GM20000 (cell line): Measurements from ENCODE around the gene YTHDF2.

Experiments used
- DNase-seq: peaks from one replicate; pipeline ENCODE4 v3.0.0; 2012; ENCODE audit warnings: low spot score
- TF ChIP-seq, protein P1 (sequence below): IDR thresholded peaks from 2 replicates; pipeline ENCODE4 v1.5.1; 2012; ENCODE audit warnings: mild to moderate bottlenecking, control low read depth; ENCODE audit errors: extremely low read depth, missing control alignments

Gene YTHDF2

DNA sequence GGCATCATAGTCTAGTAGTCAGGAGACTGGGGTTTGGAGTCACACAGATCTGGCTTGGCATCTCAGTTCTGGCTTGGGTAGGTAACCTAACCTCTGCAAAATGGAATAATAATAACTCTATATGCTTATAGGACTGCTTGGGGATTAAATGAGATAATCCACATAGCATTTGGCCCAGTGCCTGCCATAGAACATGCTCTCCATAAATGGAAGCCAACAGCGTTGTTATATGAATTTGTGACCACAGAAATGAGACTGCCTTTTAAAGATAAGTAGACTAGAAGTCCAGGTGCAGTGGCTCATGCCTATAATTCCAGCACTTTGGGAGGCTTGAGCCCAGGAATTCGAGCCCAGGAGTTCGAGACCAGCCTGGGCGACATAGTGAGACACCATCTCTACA, 71.2 kb downstream of the YTHDF2 start:
- TF ChIP-seq, protein P1, sequence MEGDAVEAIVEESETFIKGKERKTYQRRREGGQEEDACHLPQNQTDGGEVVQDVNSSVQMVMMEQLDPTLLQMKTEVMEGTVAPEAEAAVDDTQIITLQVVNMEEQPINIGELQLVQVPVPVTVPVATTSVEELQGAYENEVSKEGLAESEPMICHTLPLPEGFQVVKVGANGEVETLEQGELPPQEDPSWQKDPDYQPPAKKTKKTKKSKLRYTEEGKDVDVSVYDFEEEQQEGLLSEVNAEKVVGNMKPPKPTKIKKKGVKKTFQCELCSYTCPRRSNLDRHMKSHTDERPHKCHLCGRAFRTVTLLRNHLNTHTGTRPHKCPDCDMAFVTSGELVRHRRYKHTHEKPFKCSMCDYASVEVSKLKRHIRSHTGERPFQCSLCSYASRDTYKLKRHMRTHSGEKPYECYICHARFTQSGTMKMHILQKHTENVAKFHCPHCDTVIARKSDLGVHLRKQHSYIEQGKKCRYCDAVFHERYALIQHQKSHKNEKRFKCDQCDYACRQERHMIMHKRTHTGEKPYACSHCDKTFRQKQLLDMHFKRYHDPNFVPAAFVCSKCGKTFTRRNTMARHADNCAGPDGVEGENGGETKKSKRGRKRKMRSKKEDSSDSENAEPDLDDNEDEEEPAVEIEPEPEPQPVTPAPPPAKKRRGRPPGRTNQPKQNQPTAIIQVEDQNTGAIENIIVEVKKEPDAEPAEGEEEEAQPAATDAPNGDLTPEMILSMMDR = no peak
- no peak for DNase-seq

DNA sequence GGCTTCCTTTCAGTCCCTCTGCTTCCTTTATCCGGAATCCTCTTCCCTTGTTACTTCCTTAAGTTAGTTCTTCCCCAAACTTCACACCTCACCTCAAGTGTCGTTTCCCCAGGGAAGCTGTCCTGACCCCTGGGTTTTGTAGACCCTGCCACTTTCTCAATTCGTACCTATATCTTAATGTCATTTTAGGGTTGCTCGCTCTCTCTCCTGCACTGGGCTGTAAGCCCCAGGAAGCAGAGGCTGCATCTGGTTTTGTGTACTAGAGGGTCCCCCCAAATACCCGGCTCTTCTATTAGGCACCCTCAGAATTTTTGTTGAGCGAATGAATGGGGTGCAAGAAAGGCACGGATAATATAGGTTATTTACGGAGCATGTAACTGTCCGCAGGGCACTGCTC, 74.6 kb downstream of the YTHDF2 start:
- TF ChIP-seq, protein P1 = no peak
- no peak for DNase-seq

DNA sequence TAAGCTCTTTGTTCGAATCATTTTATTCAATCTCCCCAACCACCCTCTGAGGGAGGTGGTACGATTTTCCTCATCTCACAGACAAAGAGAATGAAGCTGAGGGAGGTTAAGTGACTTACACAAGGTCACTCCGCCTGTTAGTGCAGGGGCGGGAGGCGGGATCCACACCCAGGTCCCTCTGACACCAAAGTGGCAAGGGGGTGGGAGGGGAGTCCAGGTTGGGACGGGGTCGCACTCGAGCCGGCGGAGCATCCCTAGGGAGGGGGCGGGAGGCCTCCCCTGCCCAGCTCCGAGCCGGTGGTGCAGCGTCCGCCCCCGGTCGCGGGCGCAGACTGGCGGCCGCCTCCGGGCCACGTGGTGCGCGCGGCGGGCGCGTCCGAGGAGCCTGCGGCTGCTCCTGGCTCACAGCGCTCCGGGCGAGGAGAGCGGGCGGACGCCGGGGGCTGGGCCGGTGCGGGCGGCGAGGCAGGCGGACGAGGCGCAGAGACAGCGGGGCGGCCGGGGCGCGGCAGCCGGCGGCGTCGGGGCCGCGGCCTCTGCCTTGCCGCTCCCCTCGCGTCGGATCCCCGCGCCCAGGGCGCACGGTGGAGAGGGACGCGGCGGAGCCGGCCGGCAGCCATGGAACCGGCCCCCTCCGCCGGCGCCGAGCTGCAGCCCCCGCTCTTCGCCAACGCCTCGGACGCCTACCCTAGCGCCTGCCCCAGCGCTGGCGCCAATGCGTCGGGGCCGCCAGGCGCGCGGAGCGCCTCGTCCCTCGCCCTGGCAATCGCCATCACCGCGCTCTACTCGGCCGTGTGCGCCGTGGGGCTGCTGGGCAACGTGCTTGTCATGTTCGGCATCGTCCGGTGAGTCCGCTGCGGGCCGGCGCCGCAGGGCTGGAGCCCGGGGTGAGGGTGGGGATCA, 75.3 kb downstream of the YTHDF2 start, which contains the start of gene OPRD1:
Gene OPRD1 (plus strand): TSS at position 405 of the 903 bp plus-strand sequence. CDS start 214 bp downstream, at position 619.
- TF ChIP-seq, protein P1 = no peak
- peak; percentile 41 for DNase-seq

DNA sequence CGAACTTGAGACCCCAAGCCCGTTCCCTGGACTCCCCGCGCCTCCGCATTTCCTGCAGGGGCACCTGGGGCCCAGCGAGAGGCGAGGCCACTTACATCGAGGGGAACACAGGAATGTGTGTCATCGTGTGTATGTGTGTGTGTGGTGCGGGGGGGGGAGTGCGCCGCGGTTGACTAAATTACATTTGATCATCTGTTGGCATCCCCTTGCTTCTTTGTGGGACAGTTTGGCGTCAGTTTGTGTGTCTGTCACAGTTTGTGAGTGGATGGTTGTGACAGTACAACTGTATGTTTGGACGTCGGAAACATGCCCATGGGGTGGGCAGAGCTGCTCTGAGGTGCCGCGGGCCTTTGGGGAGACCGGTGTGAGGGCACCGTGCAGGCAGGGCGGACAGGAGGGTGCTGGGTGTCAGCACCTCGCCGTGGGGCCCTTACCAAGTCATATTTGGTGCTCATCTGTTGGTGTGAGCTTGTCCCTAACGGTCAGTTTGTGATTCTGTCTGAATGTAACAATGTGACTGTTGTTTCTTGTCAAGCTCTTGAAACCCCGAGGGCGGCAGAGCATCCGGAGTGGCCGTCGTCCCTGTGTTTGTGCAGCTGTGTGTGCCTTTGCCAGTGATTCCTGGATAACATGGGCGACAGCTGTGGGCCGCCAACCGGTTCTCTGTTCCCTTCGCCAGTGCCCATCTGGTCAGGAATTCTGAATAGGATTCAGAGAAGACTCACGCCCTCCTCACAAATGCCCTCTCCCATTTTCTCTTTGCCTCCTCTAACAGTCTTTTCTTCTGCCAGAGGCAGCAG, 76.1 kb downstream of the YTHDF2 start:
- DNase-seq = no peak
- TF ChIP-seq, protein P1 = no peak

DNA sequence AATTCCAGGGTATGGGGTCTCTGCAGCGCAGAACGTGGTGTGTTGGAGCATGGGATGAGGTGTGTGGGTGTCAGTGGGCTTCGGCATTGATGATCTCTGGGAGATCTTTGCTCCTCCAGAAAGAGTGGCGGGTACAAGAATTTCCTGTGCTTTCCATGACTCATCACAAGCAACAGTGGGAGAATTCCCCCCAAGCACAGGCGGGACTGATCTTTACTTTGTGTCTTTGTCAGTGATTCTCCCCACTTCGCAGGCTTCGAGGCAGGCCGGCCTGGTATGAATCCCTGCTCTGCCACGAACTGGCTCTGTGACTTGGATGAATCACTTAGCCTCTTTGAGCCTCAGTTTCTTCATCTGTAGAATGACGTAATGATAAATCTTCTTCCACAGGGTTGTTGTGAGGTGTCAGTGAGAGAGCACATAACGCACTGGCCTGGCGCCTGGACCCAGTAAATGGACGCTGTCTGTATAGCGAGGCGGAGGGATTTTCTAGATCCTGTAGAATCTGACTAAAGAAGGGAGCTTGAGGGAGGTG, 77.3 kb downstream of the YTHDF2 start:
- DNase-seq = no peak
- TF ChIP-seq, protein P1 = no peak

DNA sequence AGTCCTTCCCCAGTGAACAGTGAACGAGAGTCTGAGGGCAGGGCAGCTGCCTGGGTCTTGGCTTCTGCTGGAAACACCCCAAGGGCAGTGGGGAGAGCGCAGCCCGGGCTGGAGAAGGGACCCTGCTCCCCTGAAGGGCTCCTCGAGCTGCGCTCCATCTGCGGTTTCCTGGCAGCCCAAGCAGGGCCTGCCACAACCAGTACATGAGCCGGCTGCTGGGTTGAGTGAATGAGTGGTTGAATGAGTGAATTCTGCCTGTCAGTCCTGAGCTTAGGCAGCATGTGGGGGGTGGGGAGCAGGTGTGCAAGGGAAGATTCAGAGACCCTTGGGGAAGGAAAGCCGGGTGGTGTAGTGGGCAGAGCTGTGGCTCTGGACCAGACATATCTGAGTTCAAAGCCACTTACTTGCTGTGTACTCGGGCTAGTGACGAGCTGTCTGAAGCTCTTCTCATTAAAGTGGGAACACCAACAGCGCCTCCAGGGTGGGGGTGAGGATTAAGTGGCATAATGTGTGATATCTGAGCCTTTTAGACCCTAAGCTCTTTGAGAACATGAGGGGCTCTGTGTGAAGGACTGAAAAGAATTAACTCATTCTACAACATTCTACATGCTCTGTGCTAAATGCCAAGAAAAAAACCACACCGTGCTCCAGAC, 78.9 kb downstream of the YTHDF2 start:
- TF ChIP-seq, protein P1 = no peak
- no peak for DNase-seq
